ENCODE data around the gene TAP1.
"Not testable (repeated sequence)": the region's sequence is repeated elsewhere in the genome, so short reads cannot be mapped to it uniquely, and the experiment has no call there.

Gene TAP1, protein sequence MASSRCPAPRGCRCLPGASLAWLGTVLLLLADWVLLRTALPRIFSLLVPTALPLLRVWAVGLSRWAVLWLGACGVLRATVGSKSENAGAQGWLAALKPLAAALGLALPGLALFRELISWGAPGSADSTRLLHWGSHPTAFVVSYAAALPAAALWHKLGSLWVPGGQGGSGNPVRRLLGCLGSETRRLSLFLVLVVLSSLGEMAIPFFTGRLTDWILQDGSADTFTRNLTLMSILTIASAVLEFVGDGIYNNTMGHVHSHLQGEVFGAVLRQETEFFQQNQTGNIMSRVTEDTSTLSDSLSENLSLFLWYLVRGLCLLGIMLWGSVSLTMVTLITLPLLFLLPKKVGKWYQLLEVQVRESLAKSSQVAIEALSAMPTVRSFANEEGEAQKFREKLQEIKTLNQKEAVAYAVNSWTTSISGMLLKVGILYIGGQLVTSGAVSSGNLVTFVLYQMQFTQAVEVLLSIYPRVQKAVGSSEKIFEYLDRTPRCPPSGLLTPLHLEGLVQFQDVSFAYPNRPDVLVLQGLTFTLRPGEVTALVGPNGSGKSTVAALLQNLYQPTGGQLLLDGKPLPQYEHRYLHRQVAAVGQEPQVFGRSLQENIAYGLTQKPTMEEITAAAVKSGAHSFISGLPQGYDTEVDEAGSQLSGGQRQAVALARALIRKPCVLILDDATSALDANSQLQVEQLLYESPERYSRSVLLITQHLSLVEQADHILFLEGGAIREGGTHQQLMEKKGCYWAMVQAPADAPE

DNA sequence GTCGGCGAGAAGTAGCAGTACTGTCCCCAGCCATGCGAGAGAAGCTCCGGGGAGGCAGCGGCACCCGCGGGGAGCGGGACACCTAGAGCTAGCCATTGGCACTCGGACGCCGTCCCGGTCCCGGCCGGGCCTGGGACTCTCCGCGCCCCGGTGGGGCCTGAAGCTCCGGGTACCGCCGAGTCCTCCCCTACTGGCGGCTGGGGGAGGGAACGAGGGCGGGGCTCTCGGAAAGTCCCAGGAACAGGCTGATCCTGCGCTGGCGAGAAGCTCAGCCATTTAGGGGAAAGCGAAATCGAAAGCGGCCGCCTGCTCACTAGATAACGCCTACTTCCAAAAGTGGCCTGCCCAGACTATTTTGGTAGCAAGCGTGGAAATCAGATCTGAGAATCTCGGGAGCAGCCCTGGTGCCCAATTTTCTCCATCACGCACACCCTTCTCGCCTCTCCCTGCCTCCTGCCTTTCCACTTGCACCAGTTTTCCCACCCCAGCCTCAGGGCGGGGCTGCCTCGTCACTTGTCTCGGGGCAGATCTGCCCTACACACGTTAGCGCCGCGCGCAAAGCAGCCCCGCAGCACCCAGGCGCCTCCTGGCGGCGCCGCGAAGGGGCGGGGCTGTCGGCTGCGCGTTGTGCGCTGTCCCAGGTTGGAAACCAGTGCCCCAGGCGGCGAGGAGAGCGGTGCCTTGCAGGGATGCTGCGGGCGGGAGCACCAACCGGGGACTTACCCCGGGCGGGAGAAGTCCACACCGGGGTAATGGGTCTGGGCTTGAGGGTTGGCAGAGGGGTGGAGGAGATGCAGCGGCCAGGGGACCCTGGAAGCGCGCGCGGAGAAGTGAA lies at the start of gene TAP1, which contains the start of gene PSMB9:
Gene TAP1, minus strand, starts transcription at position 164 of the 835 bp plus-strand sequence. Its CDS starts 68 bp downstream, at position 96.
Gene PSMB9, plus strand, starts transcription at position 652 of the 835 bp plus-strand sequence. Its CDS starts 38 bp downstream, at position 690.
- DNase-seq: peak; percentile 95 to 98

DNA sequence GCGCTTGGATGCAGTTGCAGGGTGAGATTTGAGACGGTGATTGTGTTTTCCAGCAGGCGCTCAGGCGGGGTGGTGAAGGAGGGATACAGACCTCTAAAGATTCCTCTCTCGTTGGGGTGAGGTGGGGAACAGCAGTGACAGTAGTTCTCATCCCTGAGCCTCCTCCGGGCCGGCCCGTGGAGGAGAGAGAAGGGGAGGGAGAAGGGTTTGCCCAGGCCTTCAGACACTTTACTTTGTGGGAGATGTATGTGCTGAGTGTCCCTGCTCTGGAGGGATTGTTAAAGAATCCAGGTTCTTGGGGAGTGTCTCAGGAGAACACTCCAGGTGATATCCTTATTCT lies 41.5 kb upstream of the TAP1 start:
- no peak for DNase-seq

DNA sequence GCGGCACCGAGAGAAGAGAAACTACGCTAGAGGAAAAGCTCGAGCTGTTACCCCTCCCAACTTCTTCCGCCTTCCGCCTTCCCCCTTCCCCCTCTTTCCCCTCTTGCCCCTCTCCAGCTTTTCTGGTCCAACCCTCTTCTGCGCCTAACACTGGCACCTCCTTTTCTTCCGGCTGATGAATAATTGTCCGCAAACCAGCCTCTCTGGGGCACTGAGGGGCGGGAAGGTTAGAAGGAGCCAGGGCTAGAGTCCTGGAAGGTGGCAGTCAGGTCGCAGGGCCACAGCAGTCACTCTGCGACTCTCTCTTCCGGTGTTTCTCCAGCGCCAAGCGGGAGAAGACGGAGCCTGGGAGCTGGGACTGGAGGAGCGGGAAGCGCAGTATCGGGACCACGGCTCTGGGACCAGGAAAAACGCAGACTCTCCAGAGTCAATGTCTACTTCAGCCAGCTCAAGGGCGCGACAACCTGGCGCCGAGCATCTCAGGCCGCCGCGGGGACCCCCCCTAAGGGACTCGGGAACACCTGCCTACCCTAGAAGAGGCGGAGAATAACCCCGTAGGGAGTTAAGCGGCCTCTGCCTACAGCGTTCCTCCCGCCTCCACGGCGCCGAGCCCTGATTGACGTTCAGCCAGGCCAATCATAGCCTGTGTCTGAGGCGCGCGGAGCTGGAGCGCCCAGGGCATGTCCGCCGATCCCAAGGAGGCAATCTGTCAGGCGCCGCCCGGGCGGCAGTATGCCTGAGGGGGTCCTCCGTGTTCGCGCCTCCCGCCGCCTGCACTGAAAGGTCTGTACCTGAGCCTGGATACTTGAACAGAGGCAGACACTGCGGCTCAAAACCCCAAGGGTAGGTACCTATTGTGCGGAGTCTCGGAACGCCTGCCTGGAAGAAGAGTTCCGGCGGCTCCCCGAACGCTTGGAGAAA lies 40.8 kb upstream of the TAP1 start:
- DNase-seq: peak; percentile 92 to 95

DNA sequence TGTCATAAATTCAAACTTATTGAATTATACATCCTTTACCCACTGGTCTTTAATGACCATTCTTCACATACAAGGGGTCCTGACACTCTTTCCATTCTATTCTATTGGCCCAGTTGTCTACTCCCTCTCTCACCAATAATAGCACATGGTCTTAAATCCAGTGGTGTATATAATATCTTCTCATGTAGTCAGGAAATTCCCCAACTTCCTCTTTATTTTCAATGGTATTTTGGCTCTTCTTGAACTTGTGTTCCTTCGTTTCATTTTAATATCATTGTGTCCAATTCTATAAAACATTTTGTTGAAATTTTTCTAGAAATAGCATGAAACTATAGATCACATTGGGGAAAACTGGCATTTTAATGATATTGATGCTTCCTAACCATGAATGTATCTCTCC lies 37.3 kb upstream of the TAP1 start:
- DNase-seq: no peak

DNA sequence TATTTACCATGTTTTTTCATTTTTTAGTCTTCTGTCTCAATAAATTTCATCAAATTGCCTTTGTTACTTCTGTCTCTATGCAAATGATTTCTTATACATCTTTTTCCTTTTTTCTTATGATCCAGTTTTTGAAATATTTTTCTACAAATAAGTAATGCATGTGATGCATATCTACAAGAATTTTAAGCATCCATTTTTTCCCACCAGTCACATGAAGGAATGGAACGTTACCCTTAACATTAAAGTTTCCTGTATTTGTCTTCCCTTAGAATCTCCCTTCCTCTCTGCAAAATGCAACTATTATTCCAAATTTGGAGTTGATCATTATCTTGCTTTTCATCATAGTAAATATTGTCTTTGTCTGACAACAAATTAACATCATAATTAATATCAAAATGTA lies 36.0 kb upstream of the TAP1 start:
- DNase-seq: no peak

DNA sequence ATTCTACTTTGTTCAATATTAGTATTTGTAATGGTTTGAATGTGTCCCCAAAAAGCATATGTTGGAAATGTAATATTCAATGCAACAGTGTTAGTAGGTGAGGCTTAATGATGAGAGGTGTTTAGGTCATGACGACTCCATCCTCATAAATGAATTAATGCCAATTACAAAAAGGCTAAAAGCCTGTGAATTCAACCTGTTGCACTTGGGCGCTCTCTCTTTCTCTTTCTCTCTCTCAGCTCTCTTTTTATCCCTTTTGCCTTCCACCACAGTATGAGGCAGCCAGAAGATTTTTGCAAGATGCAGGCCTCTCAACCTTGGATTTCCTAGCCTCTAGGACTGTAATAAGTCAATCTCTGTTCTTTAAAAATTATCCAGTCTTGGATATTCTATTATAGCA lies 35.1 kb upstream of the TAP1 start:
- DNase-seq: no peak

DNA sequence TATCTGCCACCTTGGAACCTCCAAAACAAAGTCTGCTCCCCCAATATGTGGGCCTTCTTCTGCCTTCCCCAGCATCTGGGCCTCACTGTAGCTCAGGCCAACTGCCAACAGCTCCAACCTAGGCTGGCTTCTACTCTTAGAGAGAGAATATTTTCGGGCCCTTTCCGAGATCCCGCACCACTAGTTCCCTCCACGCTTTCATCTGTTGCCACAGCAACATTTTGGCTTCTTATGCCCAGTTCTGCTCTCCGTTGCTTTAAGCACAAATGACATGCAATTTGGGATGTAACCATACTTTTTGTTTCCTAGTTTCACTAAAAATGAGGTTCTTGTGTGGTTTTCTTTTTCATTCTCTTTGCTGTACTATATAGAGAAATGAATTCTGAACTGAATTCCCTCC lies 34.1 kb upstream of the TAP1 start:
- DNase-seq: no peak

DNA sequence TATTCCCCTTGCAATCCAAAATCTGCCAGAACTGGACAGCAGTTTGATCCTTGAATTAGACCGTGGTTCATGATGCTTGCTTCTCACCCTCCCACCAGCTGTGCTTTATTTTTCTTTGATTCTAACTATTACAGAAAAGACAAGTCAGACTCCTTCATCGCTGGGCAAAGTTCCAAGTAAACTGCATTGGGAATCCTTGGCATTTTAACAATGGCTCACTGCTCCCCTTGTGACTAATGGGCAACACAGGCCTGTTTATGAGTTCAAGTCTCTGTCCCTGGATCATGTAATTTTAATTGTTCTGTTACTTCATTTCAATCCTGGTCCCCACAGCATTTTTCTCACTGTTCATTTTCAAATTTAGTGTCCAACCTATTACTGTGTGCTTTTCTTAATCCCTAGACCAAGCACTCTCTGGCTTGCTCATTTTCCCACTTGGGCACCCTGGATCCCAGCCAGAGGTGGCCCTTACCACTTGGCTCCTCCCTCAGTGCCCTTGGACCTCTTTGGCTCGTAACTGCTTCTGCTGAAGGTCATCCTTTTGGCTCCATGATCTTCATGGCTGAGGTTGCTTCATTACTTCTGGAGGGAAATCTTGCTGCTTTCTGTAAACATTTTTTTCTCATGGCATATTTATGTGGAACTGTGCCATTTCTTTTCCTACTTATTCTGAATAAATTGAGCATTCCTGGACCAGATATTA lies 33.3 kb upstream of the TAP1 start:
- no peak for DNase-seq

DNA sequence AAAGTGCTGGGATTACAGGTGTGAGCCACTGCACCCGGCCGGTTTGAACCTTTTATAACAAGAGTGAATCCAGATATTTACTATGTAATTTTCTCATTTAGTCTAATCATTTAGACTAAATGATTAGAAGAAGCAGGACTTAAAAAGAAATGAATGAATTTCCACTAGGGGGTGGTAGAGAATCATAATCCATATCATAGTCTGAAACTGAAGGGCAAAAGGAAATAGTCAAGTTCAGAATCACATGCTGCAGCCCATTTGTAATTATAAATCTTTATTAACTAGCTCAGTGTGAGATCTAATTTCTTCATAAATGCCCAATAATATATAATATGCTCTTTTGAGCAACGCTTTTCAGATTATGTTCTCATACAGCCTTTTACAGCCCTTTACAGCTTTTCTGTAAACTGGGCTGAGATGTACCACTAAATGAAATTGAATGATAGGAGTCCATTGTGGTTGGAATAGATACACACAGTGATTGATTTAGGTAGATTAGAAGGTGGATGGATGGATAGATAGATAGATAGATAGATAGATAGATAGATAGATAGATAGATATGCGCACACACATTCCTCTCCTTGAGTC lies 32.3 kb upstream of the TAP1 start:
- no peak for DNase-seq

DNA sequence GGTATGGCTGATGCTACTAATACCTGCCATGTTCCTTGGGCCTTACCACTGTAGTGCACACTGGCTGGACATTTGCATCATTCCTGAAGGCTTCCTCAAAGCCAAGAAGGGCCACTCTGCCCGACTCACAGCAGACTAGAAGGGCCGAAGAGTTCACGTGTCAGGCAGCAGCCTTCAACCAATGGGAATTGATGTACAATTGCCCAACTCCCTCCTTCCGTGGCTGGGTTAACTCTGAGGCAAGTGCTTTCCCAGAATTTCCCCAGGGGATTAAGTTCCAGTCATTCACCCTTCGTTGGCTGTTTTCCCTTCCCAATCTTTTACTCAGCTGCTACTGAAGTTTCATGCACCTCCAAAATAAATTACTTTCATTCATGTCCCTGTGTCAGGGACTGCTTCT lies 30.3 kb upstream of the TAP1 start:
- DNase-seq: no peak

DNA sequence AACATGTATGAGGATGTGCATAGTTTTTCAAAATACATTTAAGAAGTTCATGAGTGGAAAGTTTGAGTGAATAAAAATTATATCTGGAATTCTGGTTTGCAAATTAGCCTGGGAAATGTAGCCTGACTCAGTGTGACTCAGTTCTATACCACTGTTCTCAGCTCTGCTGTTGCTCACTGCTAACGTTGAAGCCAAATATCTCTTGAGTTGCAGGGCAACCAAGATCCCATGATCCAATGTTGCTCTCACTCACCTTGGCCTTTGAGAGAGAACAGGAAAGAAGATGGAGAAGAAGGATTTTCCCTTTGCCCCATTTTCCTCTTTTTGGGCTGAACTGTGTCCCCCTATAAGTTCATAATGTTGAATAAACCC lies 29.4 kb upstream of the TAP1 start:
- DNase-seq: no peak

DNA sequence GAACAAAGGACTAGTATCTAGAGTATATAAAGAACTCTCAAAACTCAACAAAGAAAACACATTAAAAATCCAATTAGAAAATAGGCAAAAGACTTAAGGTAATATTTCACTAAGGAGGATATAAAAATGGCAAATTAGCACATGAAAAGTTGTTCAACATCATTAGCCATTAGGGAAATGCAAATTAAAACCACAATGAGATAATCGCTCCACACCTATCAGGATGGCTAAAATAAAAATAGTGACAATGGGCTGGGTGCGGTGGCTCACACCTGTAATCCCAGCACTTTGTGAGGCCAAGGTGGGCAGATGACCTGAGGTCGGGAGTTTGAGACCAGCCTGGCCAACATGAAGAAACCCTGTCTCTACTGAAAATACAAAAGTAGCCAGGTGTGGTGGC lies 27.5 kb upstream of the TAP1 start:
- not testable (repeated sequence) for DNase-seq

DNA sequence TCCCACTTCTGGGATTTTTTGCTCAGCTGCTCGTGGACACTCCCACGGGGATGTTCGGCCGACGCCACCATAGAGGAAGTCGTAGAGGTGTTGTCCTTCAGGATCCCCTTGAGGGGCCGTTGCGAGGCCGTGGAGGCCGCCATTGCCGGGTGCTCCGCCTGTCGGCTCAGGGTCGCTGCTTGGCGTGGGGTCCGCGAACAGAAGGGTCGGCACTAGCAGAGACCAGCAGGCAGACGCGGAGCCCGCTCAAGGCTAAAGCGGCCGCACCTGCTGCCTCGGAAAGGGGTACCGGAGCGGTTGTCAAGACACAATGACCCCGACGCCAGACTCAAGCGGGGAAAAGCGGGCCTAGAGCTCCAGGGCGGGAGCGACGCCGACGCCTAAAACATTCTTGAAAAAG lies 26.2 kb upstream of the TAP1 start:
- DNase-seq: no peak

DNA sequence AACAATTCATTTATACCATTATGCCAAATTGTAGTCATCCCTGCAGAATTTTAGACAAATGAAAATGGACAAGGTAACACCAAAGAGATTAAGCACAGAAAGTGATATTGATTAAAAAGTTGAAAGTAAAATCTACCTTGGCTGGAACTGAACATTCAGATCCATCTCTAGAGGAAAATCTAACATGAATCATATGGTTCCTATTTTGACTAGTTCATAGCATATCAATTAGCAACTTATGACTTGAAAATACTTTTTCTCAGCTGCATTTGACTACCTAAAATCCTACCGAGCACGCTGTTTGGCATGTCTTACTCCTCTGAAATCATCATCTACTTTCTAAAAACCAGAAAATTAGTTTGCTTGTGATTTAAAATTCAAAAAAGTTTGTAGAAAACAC lies 23.1 kb upstream of the TAP1 start:
- no peak for DNase-seq

DNA sequence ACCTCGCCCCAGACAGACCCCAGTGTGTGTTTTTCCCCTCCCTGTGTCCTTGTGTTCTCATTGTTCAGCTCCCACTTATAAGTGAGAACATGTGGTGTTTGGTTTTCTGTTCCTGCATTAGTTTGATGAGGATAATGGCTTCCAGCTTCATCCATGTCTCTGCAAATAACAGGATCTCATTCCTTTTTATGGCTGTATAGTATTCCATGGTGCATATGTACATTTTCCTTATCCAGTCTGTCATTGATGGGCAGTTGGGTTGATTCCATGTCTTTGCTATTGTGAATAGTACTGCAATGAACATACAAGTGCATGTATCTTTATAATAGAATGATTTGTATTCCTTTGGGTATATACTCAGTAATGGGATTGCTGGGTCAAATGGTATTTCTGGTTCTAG lies 20.4 kb upstream of the TAP1 start:
- not testable (repeated sequence) for DNase-seq

DNA sequence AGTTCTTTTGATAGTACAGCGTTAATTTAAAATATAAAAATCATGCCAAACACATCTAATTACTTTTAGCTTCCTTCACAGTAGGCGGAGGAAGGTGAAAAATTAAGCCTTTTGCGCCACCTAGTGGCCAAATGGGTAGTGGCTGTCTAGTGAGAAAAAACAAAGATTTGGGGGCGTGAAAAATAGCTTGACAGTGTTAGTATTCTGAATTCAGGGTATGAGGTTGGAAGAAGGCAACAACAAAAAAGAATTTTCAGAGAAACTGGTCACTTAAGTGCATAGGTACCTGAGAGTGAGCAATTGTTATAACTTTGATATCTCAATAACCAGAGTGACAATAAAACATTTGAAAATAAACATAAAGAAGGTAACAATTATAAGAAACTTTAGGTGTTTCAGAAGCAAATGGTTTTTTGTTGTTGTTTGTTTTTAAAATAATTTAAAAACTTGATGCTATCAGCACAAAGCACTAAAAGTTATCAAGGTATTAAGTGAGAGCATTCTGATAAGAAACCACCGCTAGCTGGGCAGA lies 14.8 kb upstream of the TAP1 start:
- DNase-seq: peak; percentile 77 to 85

DNA sequence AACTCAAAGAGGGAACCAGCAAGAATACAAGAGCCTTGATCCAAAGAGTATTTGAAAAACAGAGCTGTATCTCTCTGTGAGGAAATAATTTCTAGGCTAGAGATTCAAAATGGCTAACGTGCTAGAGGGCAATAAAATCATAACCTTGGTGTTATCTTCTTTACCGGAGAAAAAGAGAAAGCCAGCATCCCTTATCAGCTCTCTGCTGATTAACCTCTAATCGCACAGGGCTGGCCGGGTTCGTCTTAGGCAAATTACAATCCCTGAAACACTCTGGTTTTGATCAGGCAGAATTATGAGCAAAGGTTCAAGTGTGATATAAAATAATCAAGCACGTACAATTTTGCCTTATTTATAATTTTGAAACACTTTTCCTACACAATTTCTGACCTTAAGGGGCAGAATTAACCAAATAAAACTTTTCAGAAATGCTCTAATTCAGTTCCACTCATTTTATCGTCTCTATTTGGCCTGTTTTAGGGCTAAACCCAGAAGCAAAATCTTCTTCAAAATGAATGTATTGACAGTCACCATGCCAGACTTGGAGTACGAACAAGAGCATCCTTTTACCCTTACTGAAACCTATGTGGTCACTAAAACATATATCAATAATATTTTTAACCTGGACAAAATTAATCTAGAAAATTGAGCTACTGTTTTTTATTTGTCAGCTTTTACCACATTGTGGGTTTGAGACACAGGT lies 14.2 kb upstream of the TAP1 start:
- no peak for DNase-seq

DNA sequence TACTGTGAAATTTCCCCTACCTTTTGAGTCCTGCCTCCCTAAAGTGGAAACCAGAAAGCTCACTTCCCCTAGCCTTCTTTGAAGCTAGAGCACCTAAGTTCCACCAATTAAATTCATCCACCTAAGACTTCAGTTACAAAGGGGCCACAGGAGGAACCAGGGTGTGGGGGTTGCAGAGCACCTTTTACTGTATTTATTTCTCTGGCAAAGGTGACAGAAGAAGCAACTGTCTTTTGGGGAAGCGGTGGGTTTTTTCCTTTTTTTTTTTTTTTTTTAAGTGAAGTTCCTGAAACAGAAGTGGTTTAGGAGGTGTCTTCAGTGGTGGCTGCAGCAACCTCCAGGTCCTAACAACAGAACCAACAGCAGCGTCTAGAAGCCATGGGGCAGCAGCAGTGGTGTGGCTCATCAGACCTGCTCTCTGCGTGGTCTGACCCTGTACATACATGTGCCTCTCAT lies 13.5 kb upstream of the TAP1 start:
- no peak for DNase-seq

DNA sequence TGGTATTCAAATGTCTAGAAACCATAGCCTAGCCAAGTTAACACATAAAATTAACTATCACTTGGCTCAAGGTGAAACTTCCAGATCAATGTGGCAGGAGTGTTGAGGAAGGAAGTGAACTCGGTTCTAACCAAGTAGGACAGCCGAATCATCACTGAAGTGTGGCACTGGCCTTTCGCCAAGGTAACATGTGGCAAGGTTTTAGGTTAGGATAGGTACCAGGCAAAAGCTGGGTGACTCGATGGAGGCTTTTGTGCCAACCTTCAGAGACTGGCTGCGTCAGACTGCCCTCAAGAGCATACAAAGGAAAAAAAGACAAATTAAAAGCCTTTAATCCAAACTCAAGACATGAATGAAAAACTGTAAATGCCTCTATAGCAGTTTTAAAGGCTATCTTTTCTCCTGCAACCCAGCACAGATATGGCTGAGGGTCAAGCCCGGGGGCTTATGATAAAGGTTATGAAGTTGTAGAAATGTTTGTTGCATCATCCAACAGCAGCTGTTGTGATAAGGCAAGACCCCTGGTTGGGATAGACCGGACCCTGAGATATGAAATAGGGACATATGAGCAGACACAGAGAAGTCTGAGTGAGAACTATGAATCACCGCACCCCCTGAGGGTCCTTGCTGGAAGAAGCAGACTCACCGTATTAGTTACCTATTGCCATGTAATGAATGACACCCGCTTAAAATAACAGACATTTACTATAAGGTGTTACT lies 12.4 kb upstream of the TAP1 start:
- DNase-seq: no peak

DNA sequence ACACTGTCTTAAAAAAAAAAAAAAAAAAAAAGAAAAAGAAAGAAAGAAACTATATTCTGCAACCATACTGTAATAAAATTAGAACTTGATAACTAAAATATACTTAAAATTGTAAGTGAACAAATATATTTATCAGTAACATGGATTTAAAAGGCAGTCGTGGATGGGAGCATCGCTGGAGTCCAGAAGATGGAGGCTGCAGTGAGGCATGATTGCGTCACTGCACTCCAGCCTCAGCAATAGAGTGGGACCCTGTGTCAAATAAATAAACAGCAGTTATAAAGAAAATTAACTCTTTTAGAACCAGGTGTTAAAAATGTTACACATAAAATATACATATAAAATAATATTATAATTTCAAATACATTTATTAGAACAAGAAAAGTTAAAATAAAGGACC lies 9.2 kb upstream of the TAP1 start:
- DNase-seq: no peak

Data from stimulated activated CD4-positive, alpha-beta T cell treated with anti-CD3 and anti-CD28 coated beads, Interleukin-4, amount 100 ng/mL, for 4 hours (primary cell).